Measurements from ENCODE around the gene ZNF684.

Gene ZNF684

DNA sequence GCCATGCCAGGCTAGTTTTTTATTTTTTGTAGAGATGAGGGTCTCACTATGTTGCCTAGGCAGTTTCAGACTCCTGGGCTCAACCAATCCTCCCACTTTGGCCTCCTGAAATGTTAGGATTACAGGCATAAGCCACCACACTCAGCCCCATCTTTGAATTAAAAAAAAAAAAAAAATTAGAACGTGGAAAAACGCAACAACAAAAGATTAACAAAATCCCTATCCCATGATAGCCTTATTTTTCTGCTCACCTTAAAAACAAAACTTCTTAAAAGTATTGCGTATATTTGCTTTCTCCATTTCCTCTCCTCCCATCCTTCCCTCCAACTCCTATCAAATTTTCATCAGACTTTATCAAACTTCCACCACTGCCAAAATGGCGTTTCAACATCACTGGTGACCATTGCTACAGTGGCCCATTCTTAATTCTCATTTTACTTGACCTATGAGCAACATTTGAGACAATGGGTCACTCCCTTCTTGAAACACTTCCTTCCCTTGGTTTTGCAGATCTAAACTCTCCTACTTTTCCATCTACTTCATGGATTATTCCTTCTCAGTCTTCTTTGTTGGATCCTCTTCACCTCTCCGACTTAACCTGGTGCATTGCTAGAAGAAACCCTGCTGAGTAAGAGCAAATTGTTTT is 579 bp upstream of the ZNF684 start:
- peak overlapping the region; percentile 81 for H3K4me3 ChIP-seq (ENCODE audit: low read length)
- TF ChIP-seq, protein P1, sequence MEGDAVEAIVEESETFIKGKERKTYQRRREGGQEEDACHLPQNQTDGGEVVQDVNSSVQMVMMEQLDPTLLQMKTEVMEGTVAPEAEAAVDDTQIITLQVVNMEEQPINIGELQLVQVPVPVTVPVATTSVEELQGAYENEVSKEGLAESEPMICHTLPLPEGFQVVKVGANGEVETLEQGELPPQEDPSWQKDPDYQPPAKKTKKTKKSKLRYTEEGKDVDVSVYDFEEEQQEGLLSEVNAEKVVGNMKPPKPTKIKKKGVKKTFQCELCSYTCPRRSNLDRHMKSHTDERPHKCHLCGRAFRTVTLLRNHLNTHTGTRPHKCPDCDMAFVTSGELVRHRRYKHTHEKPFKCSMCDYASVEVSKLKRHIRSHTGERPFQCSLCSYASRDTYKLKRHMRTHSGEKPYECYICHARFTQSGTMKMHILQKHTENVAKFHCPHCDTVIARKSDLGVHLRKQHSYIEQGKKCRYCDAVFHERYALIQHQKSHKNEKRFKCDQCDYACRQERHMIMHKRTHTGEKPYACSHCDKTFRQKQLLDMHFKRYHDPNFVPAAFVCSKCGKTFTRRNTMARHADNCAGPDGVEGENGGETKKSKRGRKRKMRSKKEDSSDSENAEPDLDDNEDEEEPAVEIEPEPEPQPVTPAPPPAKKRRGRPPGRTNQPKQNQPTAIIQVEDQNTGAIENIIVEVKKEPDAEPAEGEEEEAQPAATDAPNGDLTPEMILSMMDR (IDR thresholded peaks at IDR 0.05; ENCODE audit: insufficient read depth, low read depth, low read length, missing control alignments), result no peak
- DNase-seq (ENCODE audit: low read depth), result no peak

DNA sequence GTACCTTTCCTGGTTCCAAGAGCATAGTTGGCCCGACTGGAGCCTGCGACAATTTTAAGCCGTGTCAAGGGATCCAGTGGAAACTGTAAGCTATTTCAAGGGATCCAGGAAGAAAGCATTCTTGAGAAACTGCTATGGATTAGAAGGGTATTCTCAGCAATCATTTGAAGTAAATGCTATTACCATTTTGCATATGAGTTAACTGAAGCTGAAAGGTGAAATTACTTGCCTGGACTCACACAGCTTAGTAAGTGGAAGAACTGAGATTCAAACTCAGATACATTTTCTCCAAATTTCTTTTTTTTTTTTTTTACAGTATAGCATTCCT is 589 bp downstream of the ZNF684 start:
- DNase-seq (ENCODE audit: low read depth), result no peak
- TF ChIP-seq, protein P1 (IDR thresholded peaks at IDR 0.05; ENCODE audit: insufficient read depth, low read depth, low read length, missing control alignments), result no peak
- peak overlapping the region; percentile 81 for H3K4me3 ChIP-seq (ENCODE audit: low read length)

DNA sequence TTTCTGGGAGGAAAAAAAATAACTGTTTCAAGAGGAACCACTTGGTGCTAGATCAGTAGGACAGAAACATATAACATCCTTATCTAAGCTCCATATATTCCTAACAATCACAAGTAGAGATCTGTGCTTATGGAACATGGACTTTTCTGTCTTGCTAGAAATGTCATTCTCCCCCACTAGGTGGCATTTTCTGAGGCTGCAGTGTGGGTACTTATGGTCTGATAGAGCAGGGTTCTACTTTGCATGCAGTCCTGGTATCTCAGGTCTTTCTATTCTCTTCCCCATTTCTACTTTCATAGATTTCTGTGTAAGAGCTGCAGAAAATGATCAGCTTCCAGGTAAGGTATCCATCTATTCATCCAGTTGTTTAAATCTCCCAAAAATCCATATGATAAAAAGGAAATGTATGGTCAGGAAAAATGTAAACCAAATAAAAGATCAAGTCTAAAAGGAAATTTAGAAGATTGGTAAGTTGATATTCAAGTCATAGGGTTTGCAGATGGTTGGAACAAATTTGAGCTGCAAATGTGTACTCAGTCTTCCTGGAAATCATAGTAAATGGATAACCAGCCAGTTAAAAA is 1.5 kb downstream of the ZNF684 start:
- TF ChIP-seq, protein P1 (IDR thresholded peaks at IDR 0.05; ENCODE audit: insufficient read depth, low read depth, low read length, missing control alignments), result peak; percentile 84
- peak; percentile 70 for DNase-seq (ENCODE audit: low read depth)
- no peak overlapping the region for H3K4me3 ChIP-seq (ENCODE audit: low read length)

DNA sequence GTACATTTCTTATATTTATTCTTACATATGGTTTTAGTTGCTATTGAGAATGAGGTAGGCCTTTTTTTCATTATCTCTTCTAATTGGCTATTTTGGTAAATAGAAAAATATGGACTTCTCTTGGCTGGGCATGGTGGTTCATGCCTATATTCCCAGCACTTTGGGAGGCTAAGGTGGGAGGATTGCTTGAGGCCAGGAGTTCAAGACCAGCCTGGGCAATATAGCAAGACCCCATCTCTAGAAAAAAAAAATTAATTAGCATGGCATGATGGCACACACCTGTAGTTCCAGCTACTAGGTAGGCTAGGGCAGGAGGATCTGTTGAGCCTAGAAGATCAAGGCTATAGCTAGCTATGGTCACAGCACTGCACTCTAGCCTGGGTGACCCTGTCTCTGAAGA is 3.2 kb downstream of the ZNF684 start:
- TF ChIP-seq, protein P1 (IDR thresholded peaks at IDR 0.05; ENCODE audit: insufficient read depth, low read depth, low read length, missing control alignments), result no peak
- H3K4me3 ChIP-seq (ENCODE audit: low read length), result no peak overlapping the region
- DNase-seq (ENCODE audit: low read depth), result no peak

DNA sequence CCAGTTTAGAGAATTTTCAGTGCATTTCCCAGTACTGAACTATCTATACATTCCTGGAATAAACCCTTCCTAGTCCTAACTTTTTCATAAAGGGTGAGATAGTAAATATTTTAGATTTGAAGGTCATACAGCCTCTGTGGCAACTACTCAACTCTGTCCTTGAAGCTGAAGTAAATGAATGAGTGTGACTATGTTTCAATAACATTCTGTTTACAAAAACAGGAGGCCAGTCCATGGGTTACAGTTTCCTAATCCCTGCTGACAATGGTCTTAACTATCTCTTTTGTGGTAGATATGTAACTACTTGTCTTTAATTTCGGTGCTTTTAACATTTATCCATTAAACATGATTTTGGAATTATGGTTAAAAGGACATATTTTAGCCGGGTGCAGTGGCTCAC is 4.3 kb downstream of the ZNF684 start:
- no peak for DNase-seq (ENCODE audit: low read depth)
- no peak overlapping the region for H3K4me3 ChIP-seq (ENCODE audit: low read length)
- TF ChIP-seq, protein P1 (IDR thresholded peaks at IDR 0.05; ENCODE audit: insufficient read depth, low read depth, low read length, missing control alignments), result no peak

DNA sequence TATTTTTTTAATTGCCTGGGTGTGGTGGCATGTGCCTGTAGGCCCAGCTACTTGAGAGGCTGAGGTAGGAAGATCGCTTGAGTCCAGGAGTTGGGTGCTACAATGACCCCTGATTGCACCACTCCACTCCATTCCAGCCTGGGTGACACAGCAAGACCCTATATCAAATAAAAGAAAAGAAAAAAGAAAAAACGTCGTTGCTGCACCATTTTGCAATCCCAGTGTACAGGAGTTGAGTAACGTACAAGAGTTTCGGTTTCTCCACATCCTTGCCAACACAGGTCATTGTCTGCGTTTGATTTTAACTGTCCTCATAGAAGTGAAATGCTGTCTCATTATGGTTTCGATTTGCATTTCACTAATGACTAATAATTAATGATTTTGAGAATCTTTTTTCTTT is 7.9 kb downstream of the ZNF684 start:
- TF ChIP-seq, protein P1 (IDR thresholded peaks at IDR 0.05; ENCODE audit: insufficient read depth, low read depth, low read length, missing control alignments), result no peak
- DNase-seq (ENCODE audit: low read depth), result no peak
- H3K4me3 ChIP-seq (ENCODE audit: low read length), result no peak overlapping the region

DNA sequence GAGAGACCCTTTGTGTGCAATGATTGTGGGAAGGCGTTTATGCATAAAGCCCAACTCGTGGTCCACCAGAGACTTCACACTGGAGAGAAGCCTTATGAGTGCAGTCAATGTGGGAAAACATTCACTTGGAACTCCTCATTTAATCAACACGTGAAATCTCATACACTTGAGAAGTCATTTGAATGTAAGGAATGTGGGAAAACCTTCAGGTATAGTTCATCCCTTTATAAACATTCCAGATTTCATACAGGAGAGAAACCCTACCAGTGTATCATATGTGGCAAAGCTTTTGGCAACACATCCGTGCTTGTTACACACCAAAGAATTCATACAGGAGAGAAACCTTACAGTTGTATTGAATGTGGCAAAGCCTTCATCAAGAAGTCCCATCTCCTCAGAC is 15.5 kb downstream of the ZNF684 start:
- TF ChIP-seq, protein P1 (IDR thresholded peaks at IDR 0.05; ENCODE audit: insufficient read depth, low read depth, low read length, missing control alignments), result no peak
- DNase-seq (ENCODE audit: low read depth), result no peak
- H3K4me3 ChIP-seq (ENCODE audit: low read length), result no peak overlapping the region
